Measurements from ENCODE around the gene SDC3.
A peak's percentile ranks its signal among the peaks of the same experiment; 100 is the strongest.

SDC3 gene

DNA sequence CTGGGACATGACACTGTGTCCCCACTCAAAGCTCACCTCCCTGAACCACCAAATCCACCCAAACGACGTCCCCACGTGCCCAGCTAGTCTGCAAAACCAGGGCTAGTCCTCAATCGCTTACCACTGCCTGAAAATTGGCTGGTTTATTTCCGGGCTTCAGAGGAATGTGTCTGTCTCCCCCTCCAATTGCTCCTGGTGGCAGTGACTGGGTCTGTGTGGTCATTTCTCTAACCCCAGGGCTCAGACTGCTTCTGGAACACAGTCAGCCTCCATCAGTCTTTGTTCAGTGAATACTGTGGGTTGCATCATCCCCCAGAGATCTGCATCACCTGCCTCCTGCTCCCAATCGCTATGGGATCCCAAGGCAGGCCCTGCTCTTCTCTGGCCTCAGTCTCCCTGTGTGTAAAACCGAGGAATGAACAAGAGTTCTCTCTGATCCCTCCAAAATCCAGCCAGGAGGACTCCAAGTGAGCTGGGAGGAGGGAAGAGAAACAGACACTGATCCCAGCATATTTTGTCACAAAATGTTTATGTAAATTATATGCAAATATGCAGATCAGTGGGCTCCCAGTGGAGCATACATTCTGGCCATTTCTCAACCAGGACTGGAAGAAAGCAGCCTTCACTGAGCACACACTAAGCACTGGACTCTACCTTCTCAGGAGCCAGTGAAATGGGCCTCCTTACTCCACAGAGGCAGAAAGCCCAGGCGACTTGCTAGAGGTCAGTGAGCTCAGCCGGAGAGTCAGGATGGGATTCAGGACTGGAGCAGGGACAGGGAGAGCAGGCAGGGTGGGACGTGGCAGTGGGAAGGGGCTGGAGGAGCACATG, 20.9 kb downstream of the SDC3 start:
- peak; percentile 68 for DNase-seq

DNA sequence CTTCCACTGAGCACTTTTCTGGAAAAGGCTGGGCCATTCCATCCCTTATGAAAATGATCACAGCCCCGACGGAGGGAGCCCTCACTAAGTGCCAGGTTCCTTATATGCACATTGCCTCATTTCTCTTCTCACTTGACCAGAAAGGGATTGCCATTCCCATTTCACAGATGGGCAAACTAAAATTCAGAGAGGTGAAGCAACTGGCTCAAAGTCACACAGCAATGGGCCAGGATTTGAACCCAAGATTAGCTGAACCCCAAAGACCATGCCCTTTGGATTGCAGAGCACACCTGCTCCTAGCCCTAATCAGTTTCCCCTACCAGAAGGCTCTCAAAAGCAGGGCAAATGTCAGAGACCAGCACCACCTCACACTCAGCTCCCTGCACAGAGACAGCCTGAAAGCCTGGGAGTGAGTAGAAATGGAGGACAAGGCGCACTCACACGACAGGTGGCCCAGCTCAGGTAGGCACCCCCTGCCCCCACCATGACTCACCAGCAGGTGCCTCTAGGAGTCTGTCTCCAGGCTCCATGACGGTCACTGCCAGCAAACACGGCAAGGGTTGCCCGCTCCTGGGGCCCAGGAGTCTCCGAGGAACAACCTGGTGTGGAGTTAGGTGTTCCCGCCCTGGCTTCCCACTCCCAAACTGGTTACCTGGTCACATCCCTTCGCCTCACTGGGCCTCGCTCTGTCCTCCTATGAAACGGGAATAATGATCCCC, 21.7 kb downstream of the SDC3 start:
- DNase-seq: no peak

DNA sequence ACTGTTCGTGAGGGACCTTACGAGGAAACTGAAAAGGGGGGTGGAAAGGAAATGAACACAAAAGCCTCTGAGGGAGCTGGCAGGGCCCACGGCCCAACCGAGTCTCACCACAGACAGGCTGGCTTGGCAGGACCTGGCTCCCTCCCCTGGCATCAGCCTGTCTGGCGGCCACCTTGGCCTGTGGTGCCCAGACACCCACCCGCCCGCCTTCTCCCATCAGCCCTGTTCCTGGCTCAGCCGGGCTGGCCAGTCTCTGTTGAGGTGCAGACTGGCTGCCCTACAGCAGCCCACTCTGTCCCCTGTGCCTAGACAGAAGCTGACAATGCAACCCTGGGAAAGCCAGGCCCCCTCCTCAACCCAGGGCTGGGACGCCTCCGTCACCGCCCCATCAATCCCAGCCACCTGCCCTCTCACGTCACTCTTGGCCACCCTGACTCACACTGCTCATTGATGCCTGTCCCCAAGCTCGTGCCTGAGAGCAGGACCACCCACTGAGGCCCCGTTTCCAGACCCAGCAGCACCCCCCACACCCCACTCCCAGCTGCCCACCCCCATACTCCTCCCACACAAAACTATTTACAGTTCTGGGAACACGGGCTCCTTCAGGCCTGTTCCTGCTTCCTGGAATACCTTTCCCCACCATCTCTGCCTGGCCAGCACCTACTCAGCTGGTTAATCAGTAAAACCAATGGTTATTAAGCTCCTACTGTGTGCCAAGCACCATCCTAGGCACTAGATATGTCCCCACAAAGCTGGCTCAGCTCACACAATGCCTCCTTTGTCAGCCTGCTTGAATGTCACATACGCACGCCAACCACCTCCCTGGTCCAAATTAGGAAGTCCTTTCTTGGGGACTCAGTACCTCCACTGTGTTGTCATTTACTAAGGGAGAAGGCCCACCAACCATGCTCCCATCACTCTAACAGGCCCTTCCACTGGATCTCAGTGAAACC, 22.7 kb downstream of the SDC3 start:
- DNase-seq: no peak

DNA sequence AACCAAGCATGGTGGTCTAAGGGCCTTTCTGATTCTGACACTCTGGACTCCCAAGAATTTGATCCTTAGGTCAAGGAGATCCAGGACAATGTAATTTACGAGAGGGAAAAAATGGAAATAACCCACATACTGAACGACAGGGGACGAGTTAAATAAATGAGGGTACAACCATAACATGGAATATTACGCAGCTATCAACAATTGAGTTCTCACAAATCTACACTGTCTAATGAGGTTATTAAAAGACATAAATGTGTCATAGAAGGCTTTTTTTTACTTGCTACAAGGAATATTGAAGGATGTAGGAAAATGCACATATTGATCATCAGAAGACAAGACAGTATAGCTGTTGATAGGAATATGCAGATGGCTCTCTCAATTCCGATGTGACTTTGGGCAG, 23.8 kb downstream of the SDC3 start:
- no peak for DNase-seq

- no peak for DNase-seq
Measured at GRCh38 chr1:30883389-30884172, 25.0 kb downstream of the SDC3 start.

- no peak for DNase-seq
Measured at GRCh38 chr1:30882678-30883388, 25.7 kb downstream of the SDC3 start.

GRCh38 chr1:30881319-30882181, 27.0 kb downstream of the SDC3 start:
- no peak for DNase-seq

DNA sequence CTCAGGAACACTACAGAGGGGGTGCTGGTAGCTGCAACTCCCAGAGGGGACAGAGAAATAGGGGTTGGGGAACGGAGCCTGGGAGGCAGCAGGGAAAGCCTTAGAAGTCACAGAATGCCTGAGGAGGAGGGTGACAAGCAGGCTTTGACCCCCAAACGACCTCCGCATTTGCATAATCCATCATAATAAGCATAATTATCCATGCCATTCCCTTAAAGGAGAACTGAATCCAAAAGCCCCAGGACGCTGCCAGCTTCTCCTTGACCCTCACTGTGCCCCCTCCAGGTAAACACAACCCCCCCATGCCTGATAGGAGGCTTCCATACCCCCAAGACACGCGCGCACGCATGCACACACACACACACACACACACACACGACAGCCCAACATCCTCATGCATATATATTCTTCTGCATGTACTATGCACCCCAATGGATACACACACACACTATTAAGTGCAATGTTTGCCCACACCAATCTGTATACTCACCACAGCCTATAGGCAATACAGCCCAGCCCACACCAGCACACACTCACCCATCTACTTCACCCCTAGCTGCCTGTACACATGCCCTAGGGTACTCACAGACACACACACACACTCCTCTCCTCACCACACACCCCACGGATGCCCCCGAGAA, 27.8 kb downstream of the SDC3 start:
- no peak for DNase-seq

- DNase-seq: no peak
Measured at GRCh38 chr1:30879940-30880677, 28.4 kb downstream of the SDC3 start.

DNA sequence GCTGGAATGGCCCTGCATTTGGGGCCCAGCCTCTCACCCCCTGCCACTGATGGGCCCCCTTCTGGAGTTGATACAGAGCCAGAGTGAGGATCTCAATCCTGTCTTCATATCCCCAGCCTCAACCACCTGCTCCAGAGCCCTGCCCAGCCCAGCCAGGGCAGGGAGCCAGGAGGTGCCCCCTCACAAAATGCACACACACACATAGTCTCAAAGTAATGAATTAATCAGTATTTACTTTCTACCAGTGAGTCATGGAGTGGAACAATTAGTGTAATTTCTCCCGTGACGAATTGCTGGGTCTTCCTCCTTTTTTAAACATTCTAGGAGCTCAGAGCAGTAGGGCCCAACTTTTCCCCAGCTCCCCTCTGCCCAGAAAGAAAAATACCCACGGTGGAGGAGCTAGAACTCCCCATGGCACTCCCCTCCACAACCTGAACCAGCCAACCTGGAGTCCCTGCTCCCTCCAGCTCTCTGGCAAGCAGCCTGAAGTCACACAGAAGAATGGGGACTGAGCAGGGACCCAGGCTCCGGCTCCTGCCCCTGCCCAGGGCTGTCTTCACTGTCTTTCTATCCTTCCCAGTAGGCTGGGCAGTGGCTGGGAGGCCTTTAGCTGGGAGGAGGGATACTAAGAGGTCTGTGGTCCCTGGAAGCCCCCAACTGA, 29.3 kb downstream of the SDC3 start:
- DNase-seq: no peak

DNA sequence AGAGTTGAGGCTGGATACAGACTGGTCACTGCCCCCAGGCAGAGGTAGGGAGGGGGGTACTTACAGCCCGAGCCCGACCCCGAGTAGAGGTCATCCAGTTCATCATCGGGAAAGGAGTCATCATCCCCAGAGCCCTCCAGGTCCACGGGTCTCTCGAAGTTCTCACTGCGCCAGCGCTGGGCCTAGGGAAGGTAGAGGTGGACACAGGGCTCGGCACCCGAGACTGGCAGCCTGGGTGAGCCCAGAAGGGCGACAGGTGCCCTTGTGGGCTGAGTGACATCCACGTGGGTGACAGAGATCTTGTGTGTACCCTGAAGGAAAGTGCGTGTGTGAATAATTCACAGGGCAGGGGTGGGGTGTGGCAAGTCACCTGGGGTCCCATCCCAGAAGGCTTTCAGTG, 30.0 kb downstream of the SDC3 start:
- DNase-seq: no peak

DNA sequence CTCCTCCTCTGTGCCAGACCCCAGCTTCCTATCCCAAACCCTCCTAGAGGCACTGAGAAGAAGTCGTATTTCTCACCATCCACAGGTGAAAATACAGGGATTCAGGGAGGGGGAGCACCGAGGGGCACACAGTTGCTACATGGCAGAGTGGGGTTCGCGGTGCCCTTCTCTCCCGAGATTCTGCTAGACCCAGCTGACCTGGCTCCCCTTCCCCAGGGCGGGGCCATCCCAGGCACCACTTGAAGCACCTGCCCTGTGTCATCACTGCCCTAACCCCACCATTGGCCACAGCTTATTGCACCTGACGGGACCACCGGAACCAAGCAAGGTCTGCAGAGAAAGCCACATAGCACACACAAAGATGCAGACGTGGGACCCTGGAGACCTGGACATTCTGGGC, 30.5 kb downstream of the SDC3 start:
- no peak for DNase-seq

GRCh38 chr1:30877205-30877912, 31.2 kb downstream of the SDC3 start:
- DNase-seq: peak; percentile 71

- DNase-seq: no peak
Measured at GRCh38 chr1:30876451-30877204, 31.9 kb downstream of the SDC3 start.

DNA sequence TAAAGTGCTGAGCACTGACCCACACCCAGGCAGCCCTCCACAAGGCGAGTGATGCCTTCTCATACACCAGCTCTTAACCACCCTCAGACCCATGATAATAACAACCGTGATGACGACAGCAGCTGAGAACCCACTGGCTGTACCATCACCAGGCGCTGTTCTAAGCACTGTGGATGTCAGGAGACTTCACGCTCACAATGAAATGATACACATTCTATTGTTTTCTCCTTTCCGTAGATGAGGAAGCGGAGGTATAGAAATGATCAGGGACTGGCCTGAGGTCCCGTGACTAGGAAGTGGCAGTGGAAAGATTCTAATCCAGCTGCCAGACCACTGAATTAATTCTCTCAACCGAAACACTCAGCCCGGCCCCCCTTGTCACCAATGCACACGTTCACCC, 32.6 kb downstream of the SDC3 start:
- peak; percentile 14 for DNase-seq

- no peak for DNase-seq
Measured at GRCh38 chr1:30875197-30875596, 33.4 kb downstream of the SDC3 start.

DNA sequence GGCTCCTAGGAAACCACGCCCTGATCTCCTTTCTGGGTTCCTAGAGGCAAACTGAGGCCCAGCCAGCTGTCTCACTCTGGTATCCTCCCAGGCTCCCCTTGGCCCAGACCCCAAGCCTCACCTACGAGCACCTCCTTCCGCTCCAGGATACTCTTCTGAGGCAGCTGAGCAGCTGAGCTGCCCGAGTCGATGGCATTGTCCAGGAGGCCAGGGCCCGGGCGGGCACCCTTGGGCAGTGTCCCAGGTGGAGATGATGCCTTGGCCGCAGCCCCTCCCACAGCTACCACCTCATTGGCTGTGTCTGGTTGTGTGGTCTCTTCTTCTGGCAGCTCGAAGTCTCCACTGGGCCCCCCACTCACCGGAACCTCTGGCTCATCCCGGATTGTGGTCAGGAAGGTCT, 34.4 kb downstream of the SDC3 start:
- DNase-seq: no peak

- no peak for DNase-seq
Measured at GRCh38 chr1:30872948-30873263, 35.7 kb downstream of the SDC3 start.
